Effector memory CD8-positive, alpha-beta T cell (primary cell): ENCODE data around the gene CES5A.
"Not testable (repeated sequence)": the region's sequence is repeated elsewhere in the genome, so short reads cannot be mapped to it uniquely, and the experiment has no call there.

ENCODE experiments used
- ATAC-seq: fragments of 150-1000 bp; cut with Tn5 transposase; replicated peaks from 2 replicates; pipeline ENCODE4 v1.10.0; 2021; ENCODE audit warnings: mild to moderate bottlenecking, moderate library complexity
- DNase-seq, 3 experiments: peaks; one replicate each; pipeline ENCODE4 v3.0.0; 2021
- H3K27ac Mint-ChIP-seq, 2 donors: one replicate each; pipeline ENCODE4 v1.8.0; 2022; ENCODE audit warnings: mild to moderate bottlenecking in 2 of 2, mixed read lengths in 2 of 2, moderate library complexity in 2 of 2
- H3K27me3 Mint-ChIP-seq, 2 donors: one replicate each; pipeline ENCODE4 v1.8.0; 2022; ENCODE audit warnings: mixed read lengths in 2 of 2
- H3K36me3 Mint-ChIP-seq: one replicate; pipeline ENCODE4 v1.8.0; 2022; ENCODE audit warnings: mild to moderate bottlenecking, moderate library complexity, mixed read lengths; ENCODE audit not compliant: insufficient read depth
- H3K4me1 Mint-ChIP-seq, 2 donors: one replicate each; pipeline ENCODE4 v1.8.0; 2022; ENCODE audit warnings: low read depth in 2 of 2, mixed read lengths in 2 of 2
- H3K4me3 Mint-ChIP-seq, 2 donors: one replicate each; pipeline ENCODE4 v1.8.0; 2022; ENCODE audit warnings: mild to moderate bottlenecking in 2 of 2, mixed read lengths in 2 of 2, moderate library complexity in 2 of 2
- H3K9me3 Mint-ChIP-seq, 2 donors: one replicate each; pipeline ENCODE4 v1.8.0; 2022; ENCODE audit warnings: mixed read lengths in 2 of 2

The CES5A gene

DNA sequence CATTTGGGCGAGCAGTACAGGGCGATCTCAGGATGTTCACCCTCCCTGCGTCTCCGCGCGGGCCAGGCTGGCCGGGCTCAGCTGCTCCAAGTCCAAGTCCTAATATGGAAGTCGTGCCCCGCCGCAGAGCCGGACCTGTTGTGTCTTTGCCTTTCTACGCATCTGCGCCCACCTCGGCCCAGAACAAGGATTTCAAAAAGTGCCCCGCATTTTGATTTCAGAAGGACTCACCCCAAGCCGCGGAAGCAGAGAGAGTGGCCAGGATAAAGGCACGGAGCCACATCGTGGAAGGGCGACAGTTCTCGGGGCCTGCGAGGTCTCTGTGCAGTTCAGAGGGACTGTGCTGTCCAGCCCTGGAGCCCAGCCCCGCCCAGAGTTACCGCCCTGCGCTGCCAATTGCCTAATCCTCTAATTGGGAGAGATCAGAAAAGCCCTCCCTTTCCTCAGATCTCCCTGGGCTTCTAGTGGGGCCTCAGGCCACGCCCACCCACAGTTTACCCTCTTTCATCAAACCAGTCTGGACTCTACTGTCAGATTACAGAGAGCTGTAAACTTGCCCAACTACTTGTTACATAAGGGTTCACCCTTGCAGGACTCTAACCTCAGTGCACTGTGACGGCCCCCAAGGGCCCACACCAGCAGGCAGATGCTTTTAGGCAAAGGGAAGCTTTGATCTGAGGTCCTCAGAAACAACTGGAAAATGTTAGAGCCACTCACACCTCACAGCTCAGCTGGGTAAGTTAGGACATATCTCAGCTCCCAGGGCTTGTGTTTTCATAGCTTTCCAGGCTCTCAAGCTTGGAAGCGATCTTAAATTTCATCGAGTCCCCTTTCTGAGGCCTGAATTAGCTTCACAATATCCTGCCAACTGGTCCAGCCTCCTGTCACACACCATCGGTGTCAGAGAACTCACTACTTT, 42.1 kb downstream of the CES5A start, which contains the start of gene CES1:
Gene CES1 (minus strand): TSS at position 324 of the 919 bp plus-strand sequence. CDS start 41 bp downstream, at position 283.
- no peaks in the 10 kb centered on the region for H3K36me3 Mint-ChIP-seq
- DNase-seq, result no peak

DNA sequence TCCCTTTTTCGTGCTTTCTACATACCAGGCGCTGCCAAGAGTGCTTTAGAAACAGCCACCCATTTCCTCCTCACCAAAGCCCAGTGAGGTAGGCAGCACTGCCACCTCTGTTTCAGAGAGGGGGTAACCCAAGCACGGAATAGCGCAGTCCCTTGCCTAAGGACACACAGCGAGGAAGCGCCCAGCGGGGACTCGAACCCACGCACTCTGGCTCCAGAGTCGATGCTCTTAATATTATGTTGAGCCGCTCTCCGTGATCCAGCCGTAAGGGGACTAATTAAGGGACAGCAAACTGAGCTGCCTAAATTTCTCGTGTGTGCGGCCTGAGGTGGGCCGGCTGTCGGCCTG, 42.8 kb downstream of the CES5A start:
- H3K4me1 Mint-ChIP-seq, result peaks cover 0 to 1% of the 10 kb centered on the region in 2 donors
- no peak overlapping the region for H3K27ac Mint-ChIP-seq
- no peaks in the 10 kb centered on the region for H3K36me3 Mint-ChIP-seq
- no peaks in the 10 kb centered on the region for H3K9me3 Mint-ChIP-seq
- H3K27me3 Mint-ChIP-seq, result peaks cover 52 to 54% of the 10 kb centered on the region in 2 donors
- ATAC-seq, result no peak
- DNase-seq, result no peak
- no peak overlapping the region for H3K4me3 Mint-ChIP-seq

More for the DNA sequence above, 42.1 kb downstream of the CES5A start, which contains the start of gene CES1:
- no peaks in the 10 kb centered on the region for H3K9me3 Mint-ChIP-seq
- H3K27me3 Mint-ChIP-seq, result peaks cover 51 to 52% of the 10 kb centered on the region in 2 donors
- peak within 1 kb of the TSS in 1 of 2 donors; percentile 17 for H3K4me3 Mint-ChIP-seq
- H3K4me1 Mint-ChIP-seq, result peaks cover 0 to 1% of the 10 kb centered on the region in 2 donors
- no peak within 1 kb of the TSS for H3K27ac Mint-ChIP-seq
- no peak for ATAC-seq

DNA sequence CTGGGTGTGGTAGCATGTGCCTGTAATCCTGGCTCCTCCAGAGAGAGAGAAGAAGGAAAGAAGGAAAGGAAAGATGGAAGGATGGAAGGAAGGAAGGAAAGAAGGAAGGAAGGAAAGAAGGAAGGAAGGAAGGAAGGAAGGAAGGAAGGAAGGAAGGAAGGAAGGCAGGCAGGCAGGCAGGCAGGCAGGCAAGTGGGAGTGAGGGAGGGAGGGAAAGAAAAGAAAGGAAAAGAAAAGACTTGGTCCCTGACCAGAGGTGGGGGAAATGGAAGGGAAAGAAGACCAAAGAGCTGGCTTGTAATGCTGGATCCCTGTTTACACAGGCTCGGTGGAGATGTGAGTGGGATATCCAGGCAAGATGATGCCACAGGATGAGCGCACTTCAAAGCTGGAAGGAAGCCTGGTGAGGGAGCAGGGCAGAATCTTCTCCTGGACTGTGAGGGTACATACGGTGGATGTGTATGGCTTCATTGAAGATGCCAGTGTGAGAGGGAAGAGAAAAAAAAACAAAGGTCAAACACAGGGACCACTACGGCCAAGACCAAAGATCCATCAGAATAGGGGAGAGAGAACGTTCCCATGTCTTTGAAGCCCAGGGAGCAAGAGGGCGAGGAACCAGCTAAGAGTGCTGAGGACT, 44.4 kb downstream of the CES5A start:
- Mint-ChIP-seq H3K27ac (no peak overlapping the region), H3K4me3 (no peak overlapping the region), H3K36me3 (no peaks in the 10 kb centered on the region), H3K27me3 (peaks cover 56 to 65% of the 10 kb centered on the region in 2 donors), H3K4me1 (peaks cover 0 to 1% of the 10 kb centered on the region in 2 donors), H3K9me3 (no peaks in the 10 kb centered on the region)
- ATAC-seq (no peak), DNase-seq (no peak)

DNA sequence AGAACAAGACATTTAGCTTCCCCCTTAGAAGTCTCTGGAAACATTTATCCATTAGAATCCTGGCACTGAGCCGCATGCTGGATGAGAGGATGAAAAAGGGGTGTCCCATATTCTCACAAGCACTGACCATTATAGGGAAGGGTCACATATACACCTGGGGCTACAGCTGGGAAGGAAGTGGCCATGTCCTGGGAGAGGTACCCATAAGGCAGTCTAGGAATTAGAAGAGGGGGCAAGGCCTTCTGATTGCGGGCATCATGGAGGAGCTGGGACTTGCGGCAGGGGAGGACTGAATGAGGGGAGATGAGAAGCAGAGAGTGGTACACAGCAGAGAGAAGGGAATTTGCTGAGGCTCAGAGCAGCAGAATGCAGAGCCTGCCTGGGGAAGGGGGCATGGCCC, 45.9 kb downstream of the CES5A start:
- not testable (repeated sequence) for H3K4me3 Mint-ChIP-seq, H3K9me3 Mint-ChIP-seq, ATAC-seq, H3K4me1 Mint-ChIP-seq, H3K27ac Mint-ChIP-seq, DNase-seq, H3K36me3 Mint-ChIP-seq
- peaks cover 63 to 75% of the 10 kb centered on the region in 2 donors for H3K27me3 Mint-ChIP-seq

DNA sequence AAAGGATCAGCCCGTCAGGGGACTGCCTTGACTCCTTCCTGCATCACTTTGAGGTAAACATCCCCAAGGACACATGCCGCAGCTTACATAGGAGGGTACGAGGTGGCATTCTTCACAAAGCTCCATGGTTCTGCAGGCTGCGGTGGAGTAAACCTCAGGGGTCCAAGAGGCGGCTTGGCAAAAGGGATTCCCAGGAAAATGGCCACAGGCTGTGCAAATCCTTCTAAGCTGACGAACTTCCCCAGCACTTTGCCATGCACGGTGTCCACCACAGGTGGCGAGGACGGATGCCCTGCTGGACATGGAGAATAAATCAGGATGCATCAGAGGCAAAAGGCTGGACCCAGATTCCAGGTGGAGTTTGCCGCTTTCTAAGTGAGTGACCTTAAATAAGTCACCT, 46.5 kb downstream of the CES5A start:
- Mint-ChIP-seq H3K4me3 (no peak overlapping the region), H3K36me3 (no peaks in the 10 kb centered on the region), H3K27ac (no peak overlapping the region), H3K27me3 (peaks cover 58 to 70% of the 10 kb centered on the region in 2 donors), H3K9me3 (no peaks in the 10 kb centered on the region), H3K4me1 (peaks cover 0 to 1% of the 10 kb centered on the region in 2 donors)
- ATAC-seq (no peak), DNase-seq (no peak)

DNA sequence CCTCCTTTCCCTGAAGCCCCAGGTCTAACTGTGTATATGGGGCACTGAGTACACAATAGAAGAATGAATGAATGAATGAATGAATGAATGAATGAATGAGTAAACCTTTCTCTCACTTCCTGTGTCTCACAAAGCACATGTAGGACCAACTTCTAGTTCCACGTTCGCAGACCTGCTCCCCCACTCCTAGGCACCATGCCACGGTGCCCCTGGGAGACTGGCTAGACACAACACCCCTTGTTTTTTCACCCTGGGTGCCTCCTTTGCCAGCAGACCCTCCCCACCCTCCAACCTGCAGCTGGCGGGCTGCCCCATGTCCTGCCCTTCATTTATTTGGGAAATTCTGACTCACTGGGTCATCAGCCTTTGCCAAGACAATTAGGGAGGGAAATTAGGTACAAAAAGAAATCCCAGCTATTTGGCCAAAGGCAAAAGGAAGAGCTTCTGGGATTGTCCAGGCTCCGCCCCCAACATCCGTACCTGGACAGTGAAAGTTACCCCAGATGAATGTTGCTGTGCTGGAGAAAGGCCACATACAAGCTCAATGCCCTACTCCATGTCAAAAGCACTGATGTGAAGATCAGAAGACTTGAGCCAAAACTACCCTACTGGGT, 50.0 kb downstream of the CES5A start:
- peaks cover 4% of the 10 kb centered on the region for H3K36me3 Mint-ChIP-seq
- no peaks in the 10 kb centered on the region for H3K4me1 Mint-ChIP-seq
- no peak overlapping the region for H3K27ac Mint-ChIP-seq

DNA sequence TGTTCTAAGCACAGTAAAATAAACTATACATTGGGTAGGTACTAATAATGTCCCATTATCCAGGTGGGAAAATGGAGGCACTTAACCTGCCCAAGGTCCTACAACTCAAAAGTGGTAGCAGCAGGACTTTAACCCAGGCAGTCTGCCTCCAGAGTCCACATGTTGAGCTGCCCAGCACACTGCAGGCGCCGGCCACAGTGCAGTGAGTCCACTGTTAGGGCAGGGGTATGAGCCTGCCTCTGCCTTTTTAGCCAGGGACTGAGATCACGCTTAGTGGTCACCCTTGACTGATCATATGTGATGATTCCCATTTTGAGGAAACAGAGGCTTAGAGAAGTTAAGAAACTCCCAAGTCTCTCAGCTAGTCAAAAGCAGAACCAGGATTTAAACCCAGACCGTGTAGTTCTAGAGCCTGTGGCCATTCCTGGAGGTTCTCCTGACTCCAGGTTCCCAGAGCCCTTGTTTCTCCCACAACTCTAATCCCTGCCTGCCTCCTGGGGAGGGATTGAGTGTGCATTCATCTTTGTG, 50.6 kb downstream of the CES5A start:
- Mint-ChIP-seq H3K27me3 (peaks cover 46 to 80% of the 10 kb centered on the region in 2 donors), H3K36me3 (peaks cover 4% of the 10 kb centered on the region)
- no peak for ATAC-seq

More for the DNA sequence above, 50.0 kb downstream of the CES5A start:
- Mint-ChIP-seq H3K4me3 (no peak overlapping the region), H3K9me3 (no peaks in the 10 kb centered on the region), H3K27me3 (peaks cover 49 to 77% of the 10 kb centered on the region in 2 donors)
- ATAC-seq (no peak), DNase-seq (no peak)

DNA sequence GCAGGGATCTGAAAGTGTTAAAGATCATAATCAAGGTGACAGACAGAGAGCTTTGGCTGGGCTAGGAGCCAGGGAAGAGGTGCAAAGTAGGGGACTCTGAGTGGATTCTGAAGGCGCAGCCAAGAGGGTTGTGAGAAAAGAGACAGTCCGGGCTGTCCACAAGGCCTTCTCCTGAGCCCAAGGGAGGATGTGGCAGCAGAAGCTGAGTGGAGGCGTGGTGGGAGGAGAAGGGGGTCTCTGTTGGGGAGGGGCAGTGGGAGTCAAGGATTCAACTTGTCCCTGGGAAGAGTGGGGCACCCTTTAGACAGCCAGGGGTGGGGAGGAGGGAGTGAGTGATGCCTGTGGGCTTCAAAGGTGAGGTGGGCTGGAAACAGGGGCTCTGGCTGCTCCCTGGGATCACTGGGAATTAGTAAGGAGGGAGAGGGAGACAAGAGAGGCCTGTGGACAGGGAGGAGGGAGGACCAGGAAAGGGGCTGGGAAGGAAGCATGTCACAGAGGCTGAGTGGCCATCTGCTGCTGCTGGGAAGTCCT, 52.8 kb downstream of the CES5A start:
- ATAC-seq (no peak), DNase-seq (no peak)
- Mint-ChIP-seq H3K4me3 (no peak overlapping the region), H3K27me3 (peaks cover 42 to 84% of the 10 kb centered on the region in 2 donors), H3K27ac (no peak overlapping the region), H3K4me1 (no peaks in the 10 kb centered on the region), H3K36me3 (peaks cover 4% of the 10 kb centered on the region), H3K9me3 (no peaks in the 10 kb centered on the region)

More for the DNA sequence above, 50.6 kb downstream of the CES5A start:
- no peaks in the 10 kb centered on the region for H3K9me3 Mint-ChIP-seq
- DNase-seq, result no peak
- H3K27ac Mint-ChIP-seq, result no peak overlapping the region
- no peaks in the 10 kb centered on the region for H3K4me1 Mint-ChIP-seq
- H3K4me3 Mint-ChIP-seq, result no peak overlapping the region

DNA sequence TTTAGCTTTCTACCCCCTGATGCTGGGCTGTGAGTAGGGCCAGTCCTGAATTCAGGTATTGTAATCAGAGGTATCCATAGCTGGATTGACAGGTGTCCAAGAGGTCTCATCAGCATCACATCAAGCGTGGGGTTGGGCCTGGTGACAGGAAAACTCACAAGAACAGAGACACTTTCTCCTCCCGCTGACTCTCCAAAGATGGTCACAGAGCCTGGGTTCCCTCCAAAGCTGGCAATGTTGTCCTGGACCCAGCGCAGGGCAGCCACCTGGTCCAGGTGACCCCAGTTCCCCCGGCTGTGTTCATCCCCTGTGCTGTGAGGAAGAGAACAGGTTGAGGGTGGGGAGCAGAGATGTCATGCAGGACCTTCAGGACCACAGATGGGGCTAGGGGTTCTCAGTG, 54.0 kb downstream of the CES5A start:
- Mint-ChIP-seq H3K4me3 (no peak overlapping the region), H3K9me3 (no peaks in the 10 kb centered on the region), H3K27ac (no peak overlapping the region), H3K4me1 (no peaks in the 10 kb centered on the region), H3K27me3 (peaks cover 52 to 88% of the 10 kb centered on the region in 2 donors), H3K36me3 (peaks cover 4% of the 10 kb centered on the region)
- DNase-seq (no peak), ATAC-seq (no peak)

DNA sequence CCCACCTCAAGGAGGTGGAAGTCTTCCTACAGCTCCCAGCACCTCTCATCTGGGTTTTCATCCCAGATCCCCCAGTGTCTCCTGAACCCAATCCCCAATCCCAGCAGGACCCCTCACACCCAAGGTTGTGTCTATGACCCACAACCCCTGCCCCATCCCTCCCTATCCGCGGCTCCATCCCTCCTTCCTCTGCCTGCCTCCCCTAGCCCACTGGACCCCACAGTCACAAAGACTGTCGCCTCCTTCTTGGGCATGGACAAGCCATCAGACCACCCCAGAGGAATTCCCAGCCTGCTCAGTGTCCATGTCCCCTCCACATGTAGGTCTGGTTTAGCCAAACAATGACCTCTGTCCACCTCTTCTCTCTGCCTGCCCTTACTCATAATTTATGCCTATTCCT, 54.6 kb downstream of the CES5A start:
- no peak for ATAC-seq
- Mint-ChIP-seq H3K4me1 (no peaks in the 10 kb centered on the region), H3K27me3 (peaks cover 52 to 88% of the 10 kb centered on the region in 2 donors), H3K27ac (no peak overlapping the region), H3K4me3 (no peak overlapping the region), H3K9me3 (no peaks in the 10 kb centered on the region), H3K36me3 (peaks cover 4% of the 10 kb centered on the region)
- no peak for DNase-seq

DNA sequence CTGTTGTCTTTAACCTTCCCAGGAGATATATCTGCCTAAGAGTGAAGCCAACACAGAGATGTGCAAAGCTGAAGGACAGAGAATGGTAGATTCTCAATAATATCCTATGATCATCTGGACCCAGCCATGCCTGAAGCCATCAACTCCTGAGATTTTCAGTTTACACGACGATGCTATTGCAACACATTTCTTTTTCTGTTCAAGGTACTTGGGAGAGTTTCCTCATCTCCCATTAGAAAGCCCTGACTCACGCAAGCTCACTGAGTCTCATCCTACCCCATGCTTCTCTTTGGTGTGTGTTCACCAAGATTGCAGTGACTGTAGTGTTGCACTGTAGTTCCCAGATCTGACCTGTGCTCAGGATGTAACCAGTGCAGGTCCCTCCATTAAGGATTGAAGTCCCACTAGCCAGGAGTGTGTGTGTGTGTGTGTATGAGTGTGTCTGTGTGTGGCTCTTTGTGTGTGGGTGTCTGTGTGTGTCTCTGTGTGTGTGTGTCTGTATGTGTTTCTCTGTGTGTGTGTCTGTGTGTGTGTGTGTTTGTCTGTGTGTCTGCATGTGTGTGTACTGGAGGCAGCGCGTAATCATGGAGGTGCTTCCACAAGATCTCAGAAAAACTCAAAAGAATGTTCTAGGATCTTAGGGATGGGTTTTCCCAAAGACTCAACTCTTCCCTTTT, 57.8 kb downstream of the CES5A start:
- no peak overlapping the region for H3K27ac Mint-ChIP-seq
- DNase-seq (no peak), ATAC-seq (no peak)
- no peak overlapping the region for H3K4me3 Mint-ChIP-seq
- no peaks in the 10 kb centered on the region for H3K9me3 Mint-ChIP-seq
- peaks cover 3% of the 10 kb centered on the region for H3K36me3 Mint-ChIP-seq
- H3K27me3 Mint-ChIP-seq, result peaks cover 53 to 94% of the 10 kb centered on the region in 2 donors
- peaks cover 0 to 2% of the 10 kb centered on the region in 2 donors for H3K4me1 Mint-ChIP-seq

DNA sequence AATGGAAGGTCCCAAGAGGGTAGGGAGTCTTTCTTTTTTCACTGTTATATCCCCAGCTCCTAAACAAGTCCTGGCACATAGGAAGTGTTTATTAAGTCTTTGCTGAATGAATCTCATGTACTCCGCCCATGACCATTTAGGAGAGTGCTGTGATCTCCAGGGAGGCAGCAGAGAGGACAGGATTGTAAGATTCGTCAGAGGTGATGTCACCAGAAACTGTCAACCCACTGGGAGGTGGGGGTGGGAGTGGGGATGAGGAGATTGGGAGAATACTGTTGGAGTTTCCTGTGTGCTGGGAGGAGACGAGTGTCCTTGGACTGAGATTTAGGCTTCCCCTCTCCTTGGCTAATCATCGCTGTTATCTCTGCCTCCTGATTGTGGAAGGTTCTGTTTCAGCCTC, 59.0 kb downstream of the CES5A start:
- not testable (repeated sequence) for H3K36me3 Mint-ChIP-seq, H3K27ac Mint-ChIP-seq, ATAC-seq, H3K4me3 Mint-ChIP-seq, DNase-seq, H3K9me3 Mint-ChIP-seq, H3K4me1 Mint-ChIP-seq
- H3K27me3 Mint-ChIP-seq, result peaks cover 53 to 94% of the 10 kb centered on the region in 2 donors

DNA sequence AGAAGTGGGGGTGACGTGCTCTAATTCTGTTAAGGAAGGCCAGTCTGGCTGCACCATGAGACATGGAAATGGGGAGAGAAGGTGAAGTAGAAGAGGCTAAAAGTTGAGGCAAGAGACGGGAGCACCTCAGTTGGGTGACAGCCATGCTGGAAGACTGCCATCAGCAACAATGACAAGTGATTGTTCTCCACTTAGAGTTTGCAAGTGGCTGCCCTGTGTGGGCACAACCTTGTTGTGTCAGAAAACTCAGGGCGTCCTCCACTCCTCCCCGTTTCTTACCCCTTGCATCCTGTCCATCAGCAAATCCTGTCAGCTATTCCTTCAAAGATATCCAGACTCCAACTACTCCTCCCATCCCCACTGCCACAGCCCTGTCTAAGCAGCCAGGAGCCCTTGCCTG, 59.9 kb downstream of the CES5A start:
- peaks cover 54 to 94% of the 10 kb centered on the region in 2 donors for H3K27me3 Mint-ChIP-seq
- no peak for ATAC-seq
- no peaks in the 10 kb centered on the region for H3K9me3 Mint-ChIP-seq
- H3K36me3 Mint-ChIP-seq, result no peaks in the 10 kb centered on the region
- peaks cover 0 to 5% of the 10 kb centered on the region in 2 donors for H3K4me1 Mint-ChIP-seq
- no peak for DNase-seq
- H3K4me3 Mint-ChIP-seq, result no peak overlapping the region
- H3K27ac Mint-ChIP-seq, result no peak overlapping the region
